ENCODE measurements around the gene SLN. TPM values are rescaled to one million over a fixed set of nuclear protein-coding genes. Genes with fewer than 3 reads are reported as not detected.

SLN gene
- total RNA-seq, 1 experiment from 2014 or later = not detected

DNA sequence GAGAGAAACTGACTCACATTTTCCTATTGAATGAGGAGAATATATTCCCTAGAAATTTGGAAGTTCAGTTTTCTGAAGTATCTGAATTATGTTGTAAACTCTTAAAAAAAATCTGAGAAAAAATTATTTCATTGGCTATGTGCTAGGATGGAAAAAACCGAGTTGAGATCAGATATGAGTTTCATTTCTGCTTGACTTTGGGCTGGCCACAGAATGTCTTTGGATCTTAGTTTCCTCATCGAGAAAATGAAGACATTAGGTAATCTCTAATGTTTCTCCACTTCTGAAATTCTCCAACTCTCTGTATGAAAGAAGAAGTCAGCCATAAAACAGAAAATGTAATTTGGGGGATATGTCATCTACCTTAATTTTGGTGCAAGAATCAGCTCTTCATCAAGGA lies 28.8 kb downstream of the SLN start (continued):
- TF ChIP-seq, protein P1, sequence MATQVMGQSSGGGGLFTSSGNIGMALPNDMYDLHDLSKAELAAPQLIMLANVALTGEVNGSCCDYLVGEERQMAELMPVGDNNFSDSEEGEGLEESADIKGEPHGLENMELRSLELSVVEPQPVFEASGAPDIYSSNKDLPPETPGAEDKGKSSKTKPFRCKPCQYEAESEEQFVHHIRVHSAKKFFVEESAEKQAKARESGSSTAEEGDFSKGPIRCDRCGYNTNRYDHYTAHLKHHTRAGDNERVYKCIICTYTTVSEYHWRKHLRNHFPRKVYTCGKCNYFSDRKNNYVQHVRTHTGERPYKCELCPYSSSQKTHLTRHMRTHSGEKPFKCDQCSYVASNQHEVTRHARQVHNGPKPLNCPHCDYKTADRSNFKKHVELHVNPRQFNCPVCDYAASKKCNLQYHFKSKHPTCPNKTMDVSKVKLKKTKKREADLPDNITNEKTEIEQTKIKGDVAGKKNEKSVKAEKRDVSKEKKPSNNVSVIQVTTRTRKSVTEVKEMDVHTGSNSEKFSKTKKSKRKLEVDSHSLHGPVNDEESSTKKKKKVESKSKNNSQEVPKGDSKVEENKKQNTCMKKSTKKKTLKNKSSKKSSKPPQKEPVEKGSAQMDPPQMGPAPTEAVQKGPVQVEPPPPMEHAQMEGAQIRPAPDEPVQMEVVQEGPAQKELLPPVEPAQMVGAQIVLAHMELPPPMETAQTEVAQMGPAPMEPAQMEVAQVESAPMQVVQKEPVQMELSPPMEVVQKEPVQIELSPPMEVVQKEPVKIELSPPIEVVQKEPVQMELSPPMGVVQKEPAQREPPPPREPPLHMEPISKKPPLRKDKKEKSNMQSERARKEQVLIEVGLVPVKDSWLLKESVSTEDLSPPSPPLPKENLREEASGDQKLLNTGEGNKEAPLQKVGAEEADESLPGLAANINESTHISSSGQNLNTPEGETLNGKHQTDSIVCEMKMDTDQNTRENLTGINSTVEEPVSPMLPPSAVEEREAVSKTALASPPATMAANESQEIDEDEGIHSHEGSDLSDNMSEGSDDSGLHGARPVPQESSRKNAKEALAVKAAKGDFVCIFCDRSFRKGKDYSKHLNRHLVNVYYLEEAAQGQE (IDR thresholded peaks at IDR 0.05; ENCODE audit: low read depth) = no peak
- TF ChIP-seq, protein P2, sequence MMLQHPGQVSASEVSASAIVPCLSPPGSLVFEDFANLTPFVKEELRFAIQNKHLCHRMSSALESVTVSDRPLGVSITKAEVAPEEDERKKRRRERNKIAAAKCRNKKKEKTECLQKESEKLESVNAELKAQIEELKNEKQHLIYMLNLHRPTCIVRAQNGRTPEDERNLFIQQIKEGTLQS (IDR thresholded peaks at IDR 0.05) = no peak
- TF ChIP-seq TCF7L2 (IDR thresholded peaks at IDR 0.05; ENCODE audit: borderline replicate concordance, extremely low read depth, insufficient read depth, insufficient read length) (no peak), RAD21 (IDR thresholded peaks at IDR 0.05; ENCODE audit: low read depth) (no peak)
- TF ChIP-seq, protein P3, sequence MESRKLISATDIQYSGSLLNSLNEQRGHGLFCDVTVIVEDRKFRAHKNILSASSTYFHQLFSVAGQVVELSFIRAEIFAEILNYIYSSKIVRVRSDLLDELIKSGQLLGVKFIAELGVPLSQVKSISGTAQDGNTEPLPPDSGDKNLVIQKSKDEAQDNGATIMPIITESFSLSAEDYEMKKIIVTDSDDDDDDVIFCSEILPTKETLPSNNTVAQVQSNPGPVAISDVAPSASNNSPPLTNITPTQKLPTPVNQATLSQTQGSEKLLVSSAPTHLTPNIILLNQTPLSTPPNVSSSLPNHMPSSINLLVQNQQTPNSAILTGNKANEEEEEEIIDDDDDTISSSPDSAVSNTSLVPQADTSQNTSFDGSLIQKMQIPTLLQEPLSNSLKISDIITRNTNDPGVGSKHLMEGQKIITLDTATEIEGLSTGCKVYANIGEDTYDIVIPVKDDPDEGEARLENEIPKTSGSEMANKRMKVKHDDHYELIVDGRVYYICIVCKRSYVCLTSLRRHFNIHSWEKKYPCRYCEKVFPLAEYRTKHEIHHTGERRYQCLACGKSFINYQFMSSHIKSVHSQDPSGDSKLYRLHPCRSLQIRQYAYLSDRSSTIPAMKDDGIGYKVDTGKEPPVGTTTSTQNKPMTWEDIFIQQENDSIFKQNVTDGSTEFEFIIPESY (IDR thresholded peaks at IDR 0.05; ENCODE audit: extremely low read depth, insufficient replicate concordance, low read length) = no peak

DNA sequence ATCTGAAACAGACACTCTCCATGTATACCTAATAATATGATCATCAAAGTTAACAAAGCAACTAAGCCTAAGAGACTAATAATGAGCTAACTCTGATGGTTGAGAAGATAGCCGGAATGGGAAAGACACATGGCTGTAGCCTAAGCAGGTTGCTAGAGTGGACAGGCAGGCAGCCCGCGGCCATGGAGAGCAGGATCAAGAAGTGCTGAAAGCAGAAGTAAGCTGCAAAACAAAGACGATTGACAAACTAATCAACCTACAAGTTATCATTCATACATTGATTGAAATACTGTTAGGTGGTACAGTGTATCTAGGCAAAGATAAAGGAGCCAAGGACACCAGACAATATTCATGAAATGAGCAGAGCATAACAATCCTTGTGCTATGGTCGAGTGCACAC lies 29.3 kb downstream of the SLN start:
- ChIA-PET RAD21 (ENCODE audit: low non-redundant PET in 1 of 2, low total read pairs in 2 of 2, uncharacterized antibody in 2 of 2, unreplicated experiment in 2 of 2) (no interaction called here), CTCF (interaction anchor here (1.5 kb wide), 1 partner anchor 118 kb away, joined by 3 read pairs; no protein-coding TSS in a partner anchor), POLR2A (no interaction called here)
- no peak for TF ChIP-seq FOSL1 (IDR thresholded peaks at IDR 0.05; ENCODE audit: low read depth)
- no peak for TF ChIP-seq CBX3 (IDR thresholded peaks at IDR 0.05; ENCODE audit: low read depth)
- TF ChIP-seq ELF1 (IDR thresholded peaks at IDR 0.05; ENCODE audit: borderline replicate concordance, low read depth) = no peak
- H3K9me3 ChIP-seq (ENCODE audit: control insufficient read depth in 1 of 2, insufficient read depth in 1 of 2, low read depth in 1 of 2, low read length in 2 of 2) = no peaks in the 10 kb centered on the region
- no peak overlapping the region for H2AFZ ChIP-seq (ENCODE audit: low read depth, low read length, poor library complexity, severe bottlenecking)
- H3K36me3 ChIP-seq (ENCODE audit: control insufficient read depth in 1 of 2, insufficient read depth in 2 of 2, low read length in 2 of 2) = no peaks in the 10 kb centered on the region
- no peak overlapping the region for H3K27ac ChIP-seq (ENCODE audit: low read depth, low read length)
- H3K4me2 ChIP-seq (ENCODE audit: low read length) = no peak overlapping the region
- no peak overlapping the region for H3K4me3 ChIP-seq (replicated peaks in 1 of 2; ENCODE audit: low read depth in 1 of 2, low read length in 2 of 2)
- no peaks in the 10 kb centered on the region for H3K4me1 ChIP-seq (ENCODE audit: control insufficient read depth in 1 of 2, insufficient read depth in 2 of 2, low read length in 2 of 2)
- ATAC-seq = no peak
- intact Hi-C loops (cut with micrococcal nuclease) = no loop called here
- H4K20me1 ChIP-seq (ENCODE audit: insufficient read depth) = no peaks in the 10 kb centered on the region
- DNase-seq (ENCODE audit: low read depth, low spot score) = no peak
- H3K79me2 ChIP-seq (ENCODE audit: insufficient read depth, low read length) = no peaks in the 10 kb centered on the region
- no peaks in the 10 kb centered on the region for H3K27me3 ChIP-seq (ENCODE audit: insufficient read depth, low read length)
- no peak overlapping the region for H3K9ac ChIP-seq (ENCODE audit: low read length)
- BruUV-seq (replicated peaks) = no TSS peak
- H3K9me2 ChIP-seq (ENCODE audit: insufficient read depth) = no peaks in the 10 kb centered on the region

Measured in HCT116 (cell line).